H9 (cell line): Measurements from ENCODE around the gene EPB41L5. TPM values are rescaled to one million over a fixed set of nuclear protein-coding genes. Genes with fewer than 3 reads are reported as not detected.

Source experiments
- DNase-seq: peaks from one replicate; pipeline ENCODE4 v3.0.0-alpha.2; 2017
- H2AFZ ChIP-seq: one replicate; pipeline ENCODE4 v1.6.1; 2013; ENCODE audit warnings: mild to moderate bottlenecking, low read length, control low read depth, moderate library complexity
- H2AK5ac ChIP-seq: 2 replicates; pipeline ENCODE4 v1.6.1; 2013; ENCODE audit warnings: low read length, control low read depth, mixed read lengths; ENCODE audit not compliant: insufficient read length
- H2BK120ac ChIP-seq: one replicate; pipeline ENCODE4 v1.6.1; 2013; ENCODE audit warnings: low read depth, mild to moderate bottlenecking, low read length, control low read depth, inconsistent platforms; ENCODE audit not compliant: poor library complexity, severe bottlenecking
- H2BK12ac ChIP-seq: 2 replicates; pipeline ENCODE4 v1.6.1; 2013; ENCODE audit warnings: low read length, control low read depth, mixed read lengths, low read depth; ENCODE audit not compliant: insufficient read length
- H2BK15ac ChIP-seq: 2 replicates; pipeline ENCODE4 v1.6.1; 2013; ENCODE audit warnings: low read depth, low read length, control low read depth
- H2BK20ac ChIP-seq: one replicate; pipeline ENCODE4 v1.6.1; 2013; ENCODE audit warnings: low read depth, mild to moderate bottlenecking, low read length, control low read depth, inconsistent platforms; ENCODE audit not compliant: poor library complexity, severe bottlenecking
- H2BK5ac ChIP-seq: 2 replicates; pipeline ENCODE4 v1.6.1; 2013; ENCODE audit warnings: low read length, control low read depth, mixed read lengths; ENCODE audit not compliant: insufficient read length
- H3K14ac ChIP-seq: 2 replicates; pipeline ENCODE4 v1.6.1; 2013; ENCODE audit warnings: low read length, control low read depth; ENCODE audit not compliant: insufficient read depth
- H3K18ac ChIP-seq: 2 replicates; pipeline ENCODE4 v1.6.1; 2013; ENCODE audit warnings: low read depth, mild to moderate bottlenecking, mixed read lengths, low read length, control low read depth; ENCODE audit not compliant: insufficient read length
- H3K23ac ChIP-seq: 2 replicates; pipeline ENCODE4 v1.6.1; 2013; ENCODE audit warnings: low read length, control low read depth, mixed read lengths, low read depth; ENCODE audit not compliant: insufficient read length
- H3K23me2 ChIP-seq: 2 replicates; pipeline ENCODE4 v1.6.1; 2013; ENCODE audit warnings: low read depth, mild to moderate bottlenecking, mixed read lengths, low read length, control low read depth; ENCODE audit not compliant: insufficient read length, poor library complexity, severe bottlenecking
- H3K27ac ChIP-seq: 2 replicates; pipeline ENCODE4 v1.5.1; 2013; ENCODE audit warnings: low read length, control low read depth, mixed read lengths, low read depth; ENCODE audit not compliant: insufficient read length
- H3K27me3 ChIP-seq: 2 replicates; pipeline ENCODE4 v1.6.1; 2013; ENCODE audit warnings: low read length, control low read depth, inconsistent platforms; ENCODE audit not compliant: insufficient read depth
- H3K4ac ChIP-seq: 2 replicates; pipeline ENCODE4 v1.6.1; 2013; ENCODE audit warnings: low read depth, mild to moderate bottlenecking, control low read depth, inconsistent platforms, low read length, moderate library complexity
- H3K4me1 ChIP-seq: 2 replicates; pipeline ENCODE4 v1.6.1; 2013; ENCODE audit warnings: low read length, control low read depth, inconsistent platforms; ENCODE audit not compliant: insufficient read depth
- H3K4me2 ChIP-seq: 2 replicates; pipeline ENCODE4 v1.6.1; 2013; ENCODE audit warnings: low read length, control low read depth, mixed read lengths; ENCODE audit not compliant: insufficient read length, insufficient read depth
- H3K56ac ChIP-seq: 2 replicates; pipeline ENCODE4 v1.6.1; 2013; ENCODE audit warnings: low read depth, mild to moderate bottlenecking, mixed read lengths, low read length, control low read depth; ENCODE audit not compliant: insufficient read length
- H3K79me1 ChIP-seq: 2 replicates; pipeline ENCODE4 v1.6.1; 2013; ENCODE audit warnings: low read depth, mild to moderate bottlenecking, moderate library complexity, low read length, control low read depth, inconsistent platforms; ENCODE audit not compliant: insufficient read depth, poor library complexity, severe bottlenecking
- H3K79me2 ChIP-seq: 2 replicates; pipeline ENCODE4 v1.6.1; 2013; ENCODE audit warnings: low read length, control low read depth, inconsistent platforms; ENCODE audit not compliant: insufficient read depth
- H3K9ac ChIP-seq: 2 replicates; pipeline ENCODE4 v1.6.1; 2013; ENCODE audit warnings: low read length, control low read depth, mixed read lengths; ENCODE audit not compliant: insufficient read length; ENCODE audit errors: extremely low read depth
- H3K9me3 ChIP-seq: one replicate; pipeline ENCODE4 v1.6.1; 2013; ENCODE audit warnings: low read depth, low read length, inconsistent platforms; ENCODE audit not compliant: control insufficient read depth
- H3T11ph ChIP-seq: one replicate; pipeline ENCODE4 v1.6.1; 2013; ENCODE audit warnings: mild to moderate bottlenecking, low read length, control low read depth, inconsistent platforms
- H4K20me1 ChIP-seq: one replicate; pipeline ENCODE4 v1.6.1; 2013; ENCODE audit not compliant: control insufficient read depth, insufficient read length, insufficient read depth
- H4K5ac ChIP-seq: 2 replicates; pipeline ENCODE4 v1.6.1; 2013; ENCODE audit warnings: low read depth, mild to moderate bottlenecking, mixed read lengths, low read length, control low read depth; ENCODE audit not compliant: insufficient read length
- H4K8ac ChIP-seq: replicated peaks from 2 replicates; pipeline ENCODE4 v1.6.1; 2013; ENCODE audit warnings: low read length, control low read depth, mixed read lengths, low read depth; ENCODE audit not compliant: insufficient read length
- H4K91ac ChIP-seq: 2 replicates; pipeline ENCODE4 v1.6.1; 2013; ENCODE audit warnings: low read depth, mild to moderate bottlenecking, moderate library complexity, mixed read lengths, low read length, control low read depth; ENCODE audit not compliant: insufficient read length
- H3K27ac Mint-ChIP-seq, 3 experiments: 2 replicates in 2 of 3; 3 replicates in 1 of 3; pipeline ENCODE4 v1.8.0; 2020 to 2021; ENCODE audit warnings: mixed read lengths in 3 of 3, mild to moderate bottlenecking in 1 of 3, moderate library complexity in 1 of 3
- H3K27me3 Mint-ChIP-seq: 2 replicates; pipeline ENCODE4 v1.8.0; 2021; ENCODE audit warnings: low read depth, mild to moderate bottlenecking, moderate library complexity, mixed read lengths
- H3K36me3 Mint-ChIP-seq, 3 experiments: 2 replicates in 2 of 3; 3 replicates in 1 of 3; pipeline ENCODE4 v1.8.0; 2020 to 2021; ENCODE audit warnings: low read depth in 3 of 3, mixed read lengths in 3 of 3; ENCODE audit not compliant: insufficient read depth in 1 of 3
- H3K4me1 Mint-ChIP-seq, 2 experiments: 2 replicates each; pipeline ENCODE4 v1.8.0; 2020; ENCODE audit warnings: mixed read lengths in 2 of 2
- H3K4me3 Mint-ChIP-seq, 2 experiments: 2 replicates in 1 of 2; 3 replicates in 1 of 2; pipeline ENCODE4 v1.8.0; 2020 to 2021; ENCODE audit warnings: mild to moderate bottlenecking in 2 of 2, mixed read lengths in 2 of 2, moderate library complexity in 1 of 2
- H3K9me3 Mint-ChIP-seq, 2 experiments: 2 replicates in 1 of 2; 3 replicates in 1 of 2; pipeline ENCODE4 v1.8.0; 2020; ENCODE audit warnings: mild to moderate bottlenecking in 2 of 2, mixed read lengths in 2 of 2, moderate library complexity in 1 of 2
- WGBS: extraction: QIAGEN DNeasy Blood & Tissue Kit; methylation state at CpG from one replicate; pipeline ENCODE4 v1.1.7; 2013; ENCODE audit warnings: missing lambda C conversion rate, low lambda C conversion rate, mixed read lengths; ENCODE audit not compliant: insufficient read length; ENCODE audit errors: extremely low coverage; 5-methylcytosine and 5-hydroxymethylcytosine counted together
- total RNA-seq: library from RNA; stranded (reverse); gene quantifications from 2 replicates; pipeline ENCODE4 v1.2.1, GENCODE V29; 2021
- TF ChIP-seq, protein P1 (sequence below): fragments of 200-600 bp; sonication (generic); conservative IDR thresholded peaks from 3 replicates; pipeline ENCODE4 v1.8.0; 2021; ENCODE audit warnings: antibody characterized with exemption, mild to moderate bottlenecking

Gene EPB41L5
- total RNA-seq, 1 experiment from 2014 or later = 40.4 TPM

DNA sequence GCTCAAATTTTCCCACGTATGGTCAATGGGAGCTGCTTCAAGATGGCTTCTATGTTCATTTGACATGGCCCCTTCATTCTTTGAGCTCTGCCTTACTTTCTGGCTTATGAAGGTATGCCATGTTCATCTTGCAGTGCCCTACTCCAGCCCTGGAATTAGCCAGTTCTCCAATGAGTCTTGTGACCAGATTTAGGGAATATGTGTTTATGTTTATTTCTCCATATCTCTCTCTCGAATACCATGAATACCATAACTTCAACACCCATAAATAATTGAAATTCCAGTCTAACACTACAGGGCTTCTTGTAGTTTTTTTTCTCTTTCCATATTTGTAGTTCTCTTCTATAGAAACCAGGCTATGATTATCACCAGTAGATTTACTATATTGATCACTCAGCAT, 39.7 kb downstream of the EPB41L5 start:
- no peak overlapping the region for H3K4me3 Mint-ChIP-seq
- WGBS = no CpG with 5 or more reads among the region's 2 CpGs
- Histone ChIP-seq H2AFZ (no peak overlapping the region), H3K56ac (no peak overlapping the region), H2BK20ac (no peak overlapping the region), H3K23me2 (no peaks in the 10 kb centered on the region), H3K4me1 (no peaks in the 10 kb centered on the region), H3K4ac (no peak overlapping the region), H4K20me1 (no peaks in the 10 kb centered on the region), H2AK5ac (no peak overlapping the region), H3K27me3 (no peaks in the 10 kb centered on the region), H2BK120ac (no peak overlapping the region), H3K14ac (no peak overlapping the region), H2BK5ac (no peak overlapping the region), H3K9me3 (peaks cover 13% of the 10 kb centered on the region), H2BK12ac (no peak overlapping the region), H4K8ac (no peak overlapping the region), H3K9ac (no peak overlapping the region), H3K27ac (no peak overlapping the region), H2BK15ac (no peak overlapping the region), H3T11ph (no peak overlapping the region), H3K23ac (no peak overlapping the region), H3K4me2 (no peak overlapping the region), H3K79me1 (peaks cover 2% of the 10 kb centered on the region), H3K79me2 (no peaks in the 10 kb centered on the region; the same call in 1 of the 2 replicates), H4K5ac (no peak overlapping the region), H3K18ac (no peak overlapping the region), H4K91ac (no peak overlapping the region)
- TF ChIP-seq, protein P1, sequence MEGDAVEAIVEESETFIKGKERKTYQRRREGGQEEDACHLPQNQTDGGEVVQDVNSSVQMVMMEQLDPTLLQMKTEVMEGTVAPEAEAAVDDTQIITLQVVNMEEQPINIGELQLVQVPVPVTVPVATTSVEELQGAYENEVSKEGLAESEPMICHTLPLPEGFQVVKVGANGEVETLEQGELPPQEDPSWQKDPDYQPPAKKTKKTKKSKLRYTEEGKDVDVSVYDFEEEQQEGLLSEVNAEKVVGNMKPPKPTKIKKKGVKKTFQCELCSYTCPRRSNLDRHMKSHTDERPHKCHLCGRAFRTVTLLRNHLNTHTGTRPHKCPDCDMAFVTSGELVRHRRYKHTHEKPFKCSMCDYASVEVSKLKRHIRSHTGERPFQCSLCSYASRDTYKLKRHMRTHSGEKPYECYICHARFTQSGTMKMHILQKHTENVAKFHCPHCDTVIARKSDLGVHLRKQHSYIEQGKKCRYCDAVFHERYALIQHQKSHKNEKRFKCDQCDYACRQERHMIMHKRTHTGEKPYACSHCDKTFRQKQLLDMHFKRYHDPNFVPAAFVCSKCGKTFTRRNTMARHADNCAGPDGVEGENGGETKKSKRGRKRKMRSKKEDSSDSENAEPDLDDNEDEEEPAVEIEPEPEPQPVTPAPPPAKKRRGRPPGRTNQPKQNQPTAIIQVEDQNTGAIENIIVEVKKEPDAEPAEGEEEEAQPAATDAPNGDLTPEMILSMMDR = no peak
- H3K27me3 Mint-ChIP-seq = peaks cover 3% of the 10 kb centered on the region; the same call in 1 of the 2 replicates
- no peak for DNase-seq
- peaks cover 52 to 58% of the 10 kb centered on the region in 2 experiments for H3K9me3 Mint-ChIP-seq
- no peaks in the 10 kb centered on the region for H3K4me1 Mint-ChIP-seq
- H3K27ac Mint-ChIP-seq = no peak overlapping the region
- H3K36me3 Mint-ChIP-seq = peaks cover 50 to 79% (median 67%) of the 10 kb centered on the region in 3 experiments
